NCI-H2029 (cell line): Measurements from ENCODE around the gene CTSC.

ENCODE experiments used
- DNase-seq: peaks from one replicate; lab custom pipeline; 2025; lab: John Stamatoyannopoulos, UW

CTSC gene

GRCh38 chr11:88317536-88317935 lies 20.0 kb downstream of the CTSC start:
- DNase-seq: no peak

GRCh38 chr11:88315981-88316441 lies 21.5 kb downstream of the CTSC start:
- no peak for DNase-seq

GRCh38 chr11:88315015-88315414 lies 22.5 kb downstream of the CTSC start:
- DNase-seq: no peak

GRCh38 chr11:88313441-88313840 lies 24.1 kb downstream of the CTSC start:
- DNase-seq: no peak

- no peak for DNase-seq
Measured at GRCh38 chr11:88312628-88313027, 24.9 kb downstream of the CTSC start.

- DNase-seq: no peak
Measured at GRCh38 chr11:88310246-88310645, 27.3 kb downstream of the CTSC start.

- DNase-seq: no peak
Measured at GRCh38 chr11:88308576-88308975, 29.0 kb downstream of the CTSC start.

- no peak for DNase-seq
Measured at GRCh38 chr11:88307749-88308425, 29.6 kb downstream of the CTSC start.

- DNase-seq: no peak
Measured at GRCh38 chr11:88306785-88307184, 30.8 kb downstream of the CTSC start.

GRCh38 chr11:88305430-88305829 lies 32.1 kb downstream of the CTSC start:
- no peak for DNase-seq

GRCh38 chr11:88304352-88304751 lies 33.2 kb downstream of the CTSC start:
- no peak for DNase-seq

- no peak for DNase-seq
Measured at GRCh38 chr11:88303037-88303436, 34.5 kb downstream of the CTSC start.

GRCh38 chr11:88301488-88302140 lies 35.9 kb downstream of the CTSC start:
- no peak for DNase-seq

- no peak for DNase-seq
Measured at GRCh38 chr11:88300888-88301487, 36.5 kb downstream of the CTSC start.

- DNase-seq: no peak
Measured at GRCh38 chr11:88297863-88298262, 39.7 kb downstream of the CTSC start.

- DNase-seq: no peak
Measured at GRCh38 chr11:88297421-88297820, 40.1 kb downstream of the CTSC start.

- no peak for DNase-seq
Measured at GRCh38 chr11:88295028-88295427, 42.5 kb downstream of the CTSC start.

GRCh38 chr11:88293931-88294330 lies 43.6 kb downstream of the CTSC start:
- DNase-seq: no peak

- DNase-seq: peak; percentile 27
Measured at GRCh38 chr11:88292171-88292843, 45.2 kb downstream of the CTSC start.

- DNase-seq: peak; percentile 49
Measured at GRCh38 chr11:88288560-88288959, 49.0 kb downstream of the CTSC start.

GRCh38 chr11:88284336-88285050 lies 53.0 kb downstream of the CTSC start:
- DNase-seq: no peak
